NK-92 (cell line): ENCODE measurements around the gene LRMDA.

Source experiments
- DNase-seq: peaks from one replicate; lab custom pipeline; 2025; ENCODE audit not compliant: unreplicated experiment; lab: John Stamatoyannopoulos, UW

LRMDA gene

GRCh38 chr10:75633568-75633967, 202.1 kb downstream of the LRMDA start:
- no peak for DNase-seq

- no peak for DNase-seq
Observed at GRCh38 chr10:75634947-75635346, 203.5 kb downstream of the LRMDA start.

GRCh38 chr10:75638752-75639151, 207.3 kb downstream of the LRMDA start:
- no peak for DNase-seq

GRCh38 chr10:75639736-75640135, 208.3 kb downstream of the LRMDA start:
- DNase-seq, result no peak

- DNase-seq, result no peak
Observed at GRCh38 chr10:75640381-75640780, 209.0 kb downstream of the LRMDA start.

- DNase-seq, result no peak
Observed at GRCh38 chr10:75640803-75641202, 209.4 kb downstream of the LRMDA start.

GRCh38 chr10:75643405-75643804, 212.0 kb downstream of the LRMDA start:
- no peak for DNase-seq

- DNase-seq, result no peak
Observed at GRCh38 chr10:75643944-75644692, 212.7 kb downstream of the LRMDA start.

- DNase-seq, result no peak
Observed at GRCh38 chr10:75645704-75646103, 214.3 kb downstream of the LRMDA start.

- DNase-seq, result no peak
Observed at GRCh38 chr10:75646218-75646915, 214.9 kb downstream of the LRMDA start.

- no peak for DNase-seq
Observed at GRCh38 chr10:75646916-75647315, 215.5 kb downstream of the LRMDA start.

- no peak for DNase-seq
Observed at GRCh38 chr10:75647675-75648074, 216.3 kb downstream of the LRMDA start.

GRCh38 chr10:75648351-75648750, 216.9 kb downstream of the LRMDA start:
- no peak for DNase-seq

- no peak for DNase-seq
Observed at GRCh38 chr10:75648854-75649253, 217.4 kb downstream of the LRMDA start.

GRCh38 chr10:75649466-75649865, 218.0 kb downstream of the LRMDA start:
- no peak for DNase-seq

GRCh38 chr10:75650648-75651047, 219.2 kb downstream of the LRMDA start:
- no peak for DNase-seq

GRCh38 chr10:75651417-75651816, 220.0 kb downstream of the LRMDA start:
- no peak for DNase-seq

GRCh38 chr10:75652146-75652740, 220.8 kb downstream of the LRMDA start:
- DNase-seq, result no peak

- DNase-seq, result no peak
Observed at GRCh38 chr10:75653761-75654160, 222.3 kb downstream of the LRMDA start.

GRCh38 chr10:75654171-75654771, 222.8 kb downstream of the LRMDA start:
- DNase-seq, result no peak

- DNase-seq, result no peak
Observed at GRCh38 chr10:75654772-75655171, 223.3 kb downstream of the LRMDA start.
